ELF-1 (cell line): ENCODE results near the gene JMJD4.

Experiments used
- DNase-seq: peaks from one replicate; pipeline ENCODE4 v3.0.0-alpha.2; 2016; ENCODE audit warnings: low read depth, low spot score

JMJD4 gene, protein sequence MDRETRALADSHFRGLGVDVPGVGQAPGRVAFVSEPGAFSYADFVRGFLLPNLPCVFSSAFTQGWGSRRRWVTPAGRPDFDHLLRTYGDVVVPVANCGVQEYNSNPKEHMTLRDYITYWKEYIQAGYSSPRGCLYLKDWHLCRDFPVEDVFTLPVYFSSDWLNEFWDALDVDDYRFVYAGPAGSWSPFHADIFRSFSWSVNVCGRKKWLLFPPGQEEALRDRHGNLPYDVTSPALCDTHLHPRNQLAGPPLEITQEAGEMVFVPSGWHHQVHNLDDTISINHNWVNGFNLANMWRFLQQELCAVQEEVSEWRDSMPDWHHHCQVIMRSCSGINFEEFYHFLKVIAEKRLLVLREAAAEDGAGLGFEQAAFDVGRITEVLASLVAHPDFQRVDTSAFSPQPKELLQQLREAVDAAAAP

DNA sequence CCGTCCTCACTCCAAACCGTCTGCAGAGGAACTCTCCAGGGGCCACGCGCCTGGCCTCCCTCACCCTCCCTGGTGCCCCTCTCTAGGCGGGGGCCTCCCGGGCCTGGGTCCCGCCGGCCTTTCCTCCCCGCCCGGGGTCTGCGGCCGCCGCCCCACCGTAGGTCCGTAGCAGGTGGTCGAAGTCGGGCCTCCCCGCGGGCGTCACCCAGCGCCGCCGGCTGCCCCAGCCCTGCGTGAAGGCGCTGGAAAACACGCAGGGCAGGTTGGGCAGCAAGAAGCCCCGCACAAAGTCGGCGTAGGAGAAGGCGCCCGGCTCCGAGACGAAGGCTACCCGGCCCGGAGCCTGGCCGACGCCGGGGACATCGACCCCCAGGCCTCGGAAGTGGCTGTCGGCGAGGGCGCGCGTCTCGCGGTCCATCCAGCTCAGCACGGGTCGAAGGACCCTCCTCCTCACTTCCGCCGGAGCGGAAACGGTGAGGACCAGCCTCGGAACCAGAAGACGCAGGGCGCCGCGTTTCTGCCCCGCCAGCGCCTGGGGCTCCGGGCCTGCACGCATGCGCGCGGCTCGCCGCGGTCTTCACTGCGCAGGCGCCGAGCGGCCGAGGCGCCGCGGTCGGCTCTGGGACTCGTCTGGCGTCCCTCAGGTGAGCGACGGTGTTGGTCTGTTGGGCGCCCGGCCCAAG is at the start of gene JMJD4, which contains the start of gene SNAP47:
Gene JMJD4 (minus strand): TSS at position 447 of the 683 bp plus-strand sequence. CDS start 29 bp downstream, at position 418.
Gene SNAP47 (plus strand): TSS at position 580 of the 683 bp plus-strand sequence. CDS start 12,302 bp downstream, outside the sequence.
- peak; percentile 97 for DNase-seq

DNA sequence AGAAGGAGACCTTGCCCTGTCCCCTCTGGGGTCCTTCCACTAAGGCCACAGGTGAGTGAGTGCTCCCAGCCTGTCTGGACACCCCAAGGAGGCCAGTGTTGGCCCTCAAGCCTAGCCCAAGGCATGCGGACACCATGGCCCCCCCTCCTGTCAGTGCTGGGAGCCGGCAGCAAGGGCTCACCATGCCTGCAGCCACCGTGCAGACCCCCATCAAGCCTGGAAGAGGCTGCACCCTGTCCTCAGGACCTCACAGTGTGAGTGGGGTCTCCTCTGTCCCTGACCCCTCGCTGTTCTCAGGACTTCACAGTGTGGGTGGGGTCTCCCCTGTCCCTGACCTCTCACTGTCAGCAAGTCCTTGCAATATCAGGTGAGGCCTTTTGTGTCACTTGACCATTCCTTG is 47.1 kb upstream of the JMJD4 start:
- DNase-seq, result no peak

DNA sequence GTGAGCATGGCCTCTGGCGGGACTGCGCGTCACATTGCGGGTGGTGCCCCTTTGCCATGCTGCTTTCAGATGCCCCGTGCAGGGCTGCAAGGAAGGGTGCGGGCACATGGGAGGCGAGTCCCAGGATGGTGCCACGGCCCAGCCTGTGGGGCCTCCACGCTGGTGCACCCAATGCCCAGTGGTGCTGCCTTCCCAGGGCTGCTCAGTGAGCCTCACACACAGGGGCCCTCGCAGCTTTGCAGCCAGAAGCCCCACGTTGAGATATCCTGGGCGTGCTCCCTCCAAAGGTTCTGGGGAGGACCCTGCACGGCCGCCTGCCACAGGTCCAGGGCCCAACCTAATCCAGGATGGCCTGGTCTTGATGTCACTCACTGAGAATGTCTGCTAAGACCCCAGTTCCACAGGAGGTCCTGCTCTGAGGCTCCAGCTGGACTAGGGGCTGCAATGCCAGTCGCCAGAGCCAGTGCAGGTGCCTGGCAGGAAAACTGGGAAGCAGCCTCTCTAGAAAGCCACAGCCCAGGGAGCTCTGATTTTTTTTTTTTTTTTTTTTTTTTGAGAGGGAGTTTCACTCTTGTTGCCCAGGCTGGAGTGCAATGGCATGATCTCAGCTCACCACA is 46.3 kb upstream of the JMJD4 start:
- no peak for DNase-seq

DNA sequence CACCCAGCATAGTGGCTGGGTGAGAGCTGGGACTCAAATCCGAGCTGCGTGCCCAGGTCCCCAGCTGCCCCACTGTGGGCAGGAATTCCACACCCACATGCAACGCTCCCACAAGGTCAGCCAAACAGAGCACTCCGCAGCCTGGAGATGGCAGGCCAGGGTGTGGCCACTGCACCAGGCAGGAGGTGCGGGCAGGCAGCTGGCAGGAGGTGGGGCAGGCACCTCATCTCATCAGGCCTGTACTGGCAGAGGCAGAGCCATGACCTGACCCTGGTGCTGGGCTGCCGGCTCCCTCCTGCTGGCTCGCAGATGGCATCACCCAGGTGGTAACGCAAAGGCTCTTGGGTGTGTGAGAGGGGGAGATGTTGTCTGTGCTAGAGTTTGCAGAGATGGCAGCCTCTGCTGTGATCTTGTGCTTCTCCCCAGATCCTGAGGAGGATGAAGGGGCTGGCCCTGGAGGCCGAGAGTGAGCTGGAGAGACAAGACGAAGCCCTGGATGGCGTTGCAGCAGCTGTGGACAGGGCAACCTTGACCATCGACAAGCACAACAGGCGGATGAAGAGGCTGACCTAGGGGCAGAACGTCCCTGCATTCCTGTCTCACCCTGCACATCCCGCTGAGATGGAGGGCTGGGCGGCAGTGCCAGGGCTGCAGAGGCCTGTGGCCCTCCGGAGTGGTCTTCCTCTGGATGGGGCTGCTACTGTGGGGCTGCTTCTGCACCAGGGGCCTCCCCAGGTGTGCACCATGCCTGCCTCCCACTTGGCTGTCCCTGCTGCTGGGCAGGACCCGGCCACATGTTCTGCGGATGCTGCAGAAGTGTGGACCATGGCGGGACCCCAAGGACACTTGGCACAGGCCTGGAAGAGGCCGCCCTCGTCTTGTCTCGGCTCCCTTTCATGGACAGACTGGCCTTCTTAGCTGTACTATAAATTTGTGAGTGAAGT is 45.3 kb upstream of the JMJD4 start:
- DNase-seq, result no peak

DNA sequence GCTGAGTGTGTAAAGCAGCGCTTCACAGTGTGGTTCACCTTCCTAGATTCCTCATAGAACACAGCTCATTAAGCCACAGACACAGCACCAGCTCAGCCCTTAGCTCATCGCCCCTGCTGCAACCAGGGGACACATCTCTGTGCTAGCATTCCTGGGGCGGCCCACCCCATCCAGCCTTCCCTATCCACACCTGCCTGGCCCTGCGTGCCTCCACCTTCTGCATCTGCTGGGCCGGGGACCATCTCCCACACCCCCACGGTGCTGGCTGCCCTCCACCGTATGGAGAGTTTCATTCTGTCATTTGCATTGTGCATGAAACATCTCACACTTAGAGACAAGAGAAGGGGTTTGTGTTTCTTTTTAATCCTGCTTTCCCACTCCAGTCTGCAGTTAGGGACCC is 44.6 kb upstream of the JMJD4 start:
- DNase-seq, result no peak

DNA sequence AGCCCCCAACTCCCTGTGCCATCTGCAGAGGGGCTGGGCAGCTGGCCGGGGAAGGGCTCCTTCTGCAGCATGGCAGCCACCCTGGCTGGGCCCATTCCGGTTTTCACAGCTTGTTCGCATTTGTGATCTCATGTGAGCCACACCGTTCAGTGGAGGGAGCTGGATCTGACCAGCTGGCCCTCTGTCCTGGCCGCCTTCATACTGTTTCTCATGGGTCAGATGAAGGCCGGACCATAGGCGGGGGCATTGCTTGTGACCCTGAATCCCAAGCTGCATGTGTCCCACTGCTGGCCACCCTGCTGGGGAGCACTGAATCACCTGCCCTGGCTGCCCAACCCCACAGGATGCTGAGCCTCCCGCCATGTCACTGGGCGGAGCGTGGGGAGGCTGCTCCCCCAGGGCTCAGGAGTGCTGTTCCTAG is 43.9 kb upstream of the JMJD4 start:
- DNase-seq, result no peak

DNA sequence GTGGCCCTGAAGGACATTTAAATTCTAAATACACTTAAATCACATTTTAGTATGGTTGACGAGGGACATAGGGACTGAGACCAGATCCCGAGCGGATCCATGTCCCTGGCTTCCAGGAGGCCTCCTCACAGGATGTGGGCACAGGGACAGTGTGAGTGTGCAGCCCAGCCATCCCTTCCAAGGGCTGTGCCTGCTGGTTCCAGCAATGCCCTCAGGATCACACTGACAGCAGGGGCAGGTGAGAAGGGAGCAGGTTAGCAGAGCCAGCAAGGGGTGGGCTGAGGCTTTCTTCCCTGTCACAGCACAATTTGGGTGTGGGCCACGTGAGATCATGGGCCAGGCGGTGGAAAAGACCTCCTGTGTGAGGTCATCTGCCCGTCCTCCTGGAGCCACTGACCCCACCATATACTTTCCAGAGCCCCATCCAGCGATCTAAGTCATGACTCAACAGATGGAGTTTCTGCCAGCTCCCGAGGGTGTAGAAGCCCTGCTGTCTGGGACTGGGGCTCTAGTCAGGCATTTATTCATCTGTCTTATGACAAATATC is 43.4 kb upstream of the JMJD4 start:
- no peak for DNase-seq

DNA sequence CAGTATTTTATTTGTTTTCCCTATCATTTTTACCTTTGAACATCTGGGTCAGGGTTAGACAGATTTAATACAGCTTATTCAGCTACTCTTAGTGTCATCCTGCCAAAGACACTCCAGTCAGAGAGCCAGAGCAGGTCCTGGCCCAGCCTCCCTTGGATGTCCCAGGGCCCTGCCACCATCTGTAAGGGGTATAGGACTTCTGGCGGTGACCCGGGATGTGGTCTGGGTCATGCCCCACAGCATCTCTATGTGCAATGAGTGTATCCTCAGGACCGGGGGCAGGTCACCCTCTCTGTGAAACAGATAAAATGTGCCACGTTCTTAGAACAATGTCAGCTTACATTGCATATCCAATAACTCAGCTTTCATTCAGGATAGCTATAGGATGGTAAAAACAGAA is 42.5 kb upstream of the JMJD4 start:
- DNase-seq, result no peak

DNA sequence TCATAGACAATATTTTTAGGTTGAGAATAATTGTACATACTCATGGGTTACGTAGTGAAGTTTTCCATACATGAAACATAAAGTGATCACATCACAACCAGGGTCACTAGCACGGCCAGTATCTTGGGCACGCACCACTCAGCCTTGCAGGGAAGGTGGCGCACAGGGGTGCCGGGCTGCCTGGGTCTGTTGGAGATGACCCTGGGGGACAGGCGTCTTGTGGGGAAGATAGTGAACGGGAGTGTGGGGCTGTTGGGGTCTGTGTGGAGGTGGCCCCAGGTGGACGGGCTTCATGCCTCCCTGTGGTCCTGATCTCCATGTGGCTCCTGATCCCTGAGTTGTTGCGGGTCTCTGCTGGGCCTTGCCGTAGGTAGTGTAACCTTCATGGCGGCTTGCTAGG is 42.1 kb upstream of the JMJD4 start:
- DNase-seq, result no peak

DNA sequence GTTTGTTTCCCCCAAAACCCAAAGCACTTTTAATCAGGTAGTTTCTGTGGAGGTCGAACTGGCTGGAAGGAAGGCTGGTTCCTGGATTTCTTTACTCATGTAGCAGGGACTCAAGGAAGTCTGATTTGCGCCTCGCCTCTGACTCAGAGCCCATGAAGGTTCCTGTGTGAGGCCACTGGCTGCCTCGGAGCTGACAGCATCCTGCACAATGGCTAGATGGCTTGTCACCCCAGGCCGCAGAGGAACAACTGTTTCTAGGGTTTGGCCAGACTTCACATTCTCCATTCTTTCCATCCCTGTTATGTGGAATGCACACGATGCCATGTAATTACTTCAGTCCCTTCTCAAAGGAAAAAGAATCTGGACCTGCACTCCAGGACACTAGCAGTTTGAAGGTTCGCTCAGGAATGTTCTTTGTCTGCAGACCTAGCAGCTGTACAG is 41.2 kb upstream of the JMJD4 start:
- peak; percentile 70 for DNase-seq

DNA sequence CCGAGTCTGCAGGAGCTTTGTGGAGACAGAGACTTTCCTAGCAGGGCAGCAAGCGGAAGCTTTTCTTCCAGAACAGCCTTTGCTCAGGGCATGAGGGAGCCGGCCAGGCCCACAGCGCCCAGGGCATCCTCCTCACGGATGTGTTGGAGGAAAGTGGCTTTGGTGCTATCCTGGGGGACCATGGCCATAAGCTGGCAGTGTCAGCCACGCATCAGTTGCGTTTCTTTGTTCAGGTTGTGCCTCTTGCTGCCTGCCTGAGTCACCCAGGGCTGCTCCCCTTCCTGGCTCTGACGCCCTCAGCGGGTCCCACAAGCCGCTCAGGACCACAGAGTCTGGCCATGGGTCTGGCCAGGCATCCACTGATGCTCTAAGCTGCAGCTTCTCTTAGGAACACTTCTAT is 40.7 kb upstream of the JMJD4 start:
- no peak for DNase-seq

DNA sequence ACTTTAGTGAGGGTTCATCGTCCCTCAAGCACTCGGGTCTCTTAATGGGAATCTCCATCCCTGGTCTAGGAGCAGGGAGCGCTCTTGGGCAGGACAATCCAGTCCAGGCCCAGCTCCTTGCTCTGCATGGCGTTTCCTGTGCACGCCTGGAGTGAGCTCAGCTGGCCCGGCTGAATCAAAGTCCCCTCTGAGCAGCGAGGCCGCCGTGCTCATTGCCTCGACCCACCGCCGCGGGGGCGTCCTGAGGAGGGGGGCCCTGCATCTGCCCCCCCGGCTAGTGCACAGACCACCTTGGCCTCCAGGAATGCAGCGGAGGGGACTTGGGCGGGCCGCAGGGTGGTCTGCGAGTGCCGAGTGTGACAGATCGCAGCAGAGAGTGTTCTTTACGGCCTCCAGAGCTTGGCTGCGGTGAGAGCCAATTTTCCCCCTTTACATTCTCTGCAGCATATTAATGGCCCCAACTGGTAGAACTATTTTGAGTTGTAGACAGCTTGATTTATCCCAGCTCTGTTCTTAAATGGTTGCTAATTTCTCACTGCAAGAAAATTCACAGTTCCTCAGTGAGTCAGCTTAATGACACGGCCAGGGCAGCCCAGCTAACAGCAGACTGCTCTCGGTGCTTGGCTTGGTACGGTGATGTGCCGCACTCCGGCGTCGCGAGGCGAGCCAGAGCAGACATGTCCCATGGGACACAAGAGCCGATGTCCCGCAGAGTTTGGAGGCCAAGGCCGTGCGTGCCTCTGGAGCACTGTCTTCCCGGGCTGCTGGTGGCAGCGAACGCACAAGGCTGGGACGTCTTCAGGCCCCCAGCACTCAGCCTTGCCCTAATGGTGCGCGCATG is 39.9 kb upstream of the JMJD4 start:
- no peak for DNase-seq

DNA sequence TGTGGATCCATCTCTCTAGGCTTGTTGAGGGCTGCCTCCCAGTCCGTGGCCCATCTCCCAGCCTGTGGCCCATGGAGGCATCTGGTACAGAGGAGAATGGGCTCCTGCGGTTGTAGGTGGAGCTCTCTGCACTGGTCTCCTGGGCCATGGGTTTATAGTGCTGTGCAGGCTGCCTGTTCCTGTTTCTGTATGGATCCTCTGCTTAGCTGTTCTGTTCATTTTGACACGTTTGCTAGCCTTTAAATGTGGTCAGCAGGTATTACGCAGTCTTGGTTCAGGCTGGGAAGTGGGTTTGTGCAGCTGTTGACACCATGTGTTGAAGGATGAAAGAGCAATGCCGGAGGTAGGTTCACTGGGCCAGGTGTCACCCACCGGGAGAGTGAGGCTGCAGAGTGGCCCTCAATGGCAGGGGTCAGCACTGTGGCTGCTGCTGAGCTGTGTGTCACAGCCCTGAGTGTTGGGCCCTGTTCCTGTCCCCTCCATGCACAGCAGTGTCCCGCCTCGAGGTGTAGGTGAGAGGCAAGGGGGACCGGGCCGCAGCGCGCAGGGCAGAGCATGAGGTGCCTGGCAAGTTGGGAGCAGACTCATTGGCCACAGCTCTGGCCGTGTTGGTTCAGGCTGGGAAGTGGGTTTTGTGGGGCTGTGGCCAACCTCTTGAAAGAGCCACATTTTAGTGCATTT is 39.1 kb upstream of the JMJD4 start:
- DNase-seq, result no peak

DNA sequence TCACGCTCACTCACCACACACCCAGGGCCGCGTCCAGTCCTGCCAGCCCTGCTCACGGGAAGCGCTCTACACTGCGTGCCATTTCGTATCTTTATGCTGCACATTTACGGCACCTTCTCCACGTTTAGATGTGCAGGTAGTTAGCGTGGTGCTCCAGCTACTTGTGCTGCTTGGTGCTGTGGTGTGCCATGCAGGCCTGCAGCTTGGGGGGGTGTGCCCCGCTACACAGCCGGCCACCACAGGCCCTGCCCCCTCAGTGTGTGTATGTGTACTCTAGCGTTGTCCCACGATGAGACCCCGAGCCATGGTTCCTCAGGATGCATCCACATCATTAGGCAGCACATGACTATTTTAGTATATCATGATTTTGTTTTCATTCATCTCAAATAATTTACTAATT is 38.5 kb upstream of the JMJD4 start:
- no peak for DNase-seq

DNA sequence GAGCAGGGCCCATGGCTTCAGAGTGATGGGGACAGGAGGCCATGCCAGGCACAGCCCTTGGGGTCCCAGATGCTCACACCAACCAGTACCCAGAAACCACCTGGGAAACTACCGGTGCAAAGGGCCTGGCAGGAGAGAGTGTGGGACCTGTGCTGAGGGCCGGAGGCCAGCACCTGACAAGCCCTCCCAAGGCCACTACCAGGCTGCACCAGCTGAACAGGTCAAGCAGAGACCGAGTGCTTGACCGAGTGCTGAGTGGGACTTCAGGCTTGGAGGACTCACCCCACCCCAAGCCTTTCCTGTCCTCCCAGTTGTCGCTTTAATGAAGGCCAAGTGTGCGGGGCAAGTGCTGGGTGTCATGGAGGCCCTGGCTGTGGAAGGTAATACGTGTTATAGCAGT is 36.7 kb upstream of the JMJD4 start:
- DNase-seq, result no peak

DNA sequence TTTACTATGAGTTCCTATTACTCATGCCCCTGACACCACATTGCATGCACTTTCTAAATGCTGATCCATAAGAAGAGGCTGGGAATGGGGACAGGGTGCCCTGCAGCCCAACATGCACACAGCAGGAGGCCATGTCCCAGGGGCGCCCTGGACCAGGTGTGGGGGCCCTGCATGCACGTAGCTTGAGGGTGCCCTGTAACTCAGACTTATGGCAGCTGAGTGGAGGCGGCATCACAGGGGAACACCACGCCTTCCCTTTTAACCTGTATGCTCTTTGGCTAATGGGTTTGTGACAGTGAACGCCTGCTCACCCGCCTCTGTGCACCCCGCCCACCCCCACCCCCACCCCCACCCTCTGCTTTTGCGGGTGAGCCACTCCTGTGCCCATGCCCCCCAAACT is 36.2 kb upstream of the JMJD4 start:
- DNase-seq, result no peak

DNA sequence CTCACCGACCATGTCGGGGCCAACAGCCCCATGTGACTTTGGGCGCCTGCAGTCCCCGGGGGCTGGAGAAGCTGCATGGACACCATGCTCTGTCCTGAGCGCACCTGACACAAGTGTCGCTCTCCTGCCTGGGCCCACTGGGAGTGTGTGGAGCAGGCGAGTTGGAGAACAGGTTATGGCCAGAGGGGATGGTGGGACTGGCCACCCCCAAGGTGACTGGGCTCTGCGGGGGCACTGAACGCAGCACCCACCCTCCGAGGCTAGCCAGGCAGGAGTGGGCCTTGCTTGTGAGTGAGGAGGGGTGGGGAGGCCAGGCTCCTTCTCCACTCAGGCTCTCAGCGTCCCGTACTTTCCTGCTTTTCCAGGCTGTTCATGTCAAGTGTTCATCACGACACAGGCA is 35.7 kb upstream of the JMJD4 start:
- no peak for DNase-seq

DNA sequence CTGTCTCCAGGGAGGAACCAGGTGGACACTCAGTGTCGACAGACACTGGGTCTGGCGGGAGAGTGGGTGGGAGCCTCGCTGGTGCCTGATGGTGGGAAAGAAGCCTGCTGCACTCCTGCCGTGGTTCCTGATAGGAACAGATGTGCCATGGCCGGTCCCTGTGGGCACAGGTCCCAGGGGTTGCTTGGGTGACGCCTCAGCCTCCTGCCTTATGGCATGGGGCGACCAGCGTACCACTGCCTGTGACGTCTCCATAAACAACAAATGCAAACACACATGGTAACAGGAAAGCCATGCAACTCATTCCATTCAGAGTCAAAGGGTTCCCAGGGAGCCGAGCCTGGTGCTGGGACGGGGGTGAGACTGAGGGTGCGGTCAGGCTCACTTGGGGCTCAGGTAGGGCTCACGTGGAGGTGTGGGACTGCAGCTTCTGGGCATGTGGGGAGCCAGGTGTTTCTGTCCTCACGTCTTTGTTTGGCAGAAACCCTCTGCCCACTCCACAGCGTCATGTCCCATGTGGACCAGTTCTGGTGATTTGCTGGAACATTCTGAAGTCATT is 34.9 kb upstream of the JMJD4 start:
- no peak for DNase-seq
